ENCODE measurements around the gene KCNMA1.

The KCNMA1 gene

DNA sequence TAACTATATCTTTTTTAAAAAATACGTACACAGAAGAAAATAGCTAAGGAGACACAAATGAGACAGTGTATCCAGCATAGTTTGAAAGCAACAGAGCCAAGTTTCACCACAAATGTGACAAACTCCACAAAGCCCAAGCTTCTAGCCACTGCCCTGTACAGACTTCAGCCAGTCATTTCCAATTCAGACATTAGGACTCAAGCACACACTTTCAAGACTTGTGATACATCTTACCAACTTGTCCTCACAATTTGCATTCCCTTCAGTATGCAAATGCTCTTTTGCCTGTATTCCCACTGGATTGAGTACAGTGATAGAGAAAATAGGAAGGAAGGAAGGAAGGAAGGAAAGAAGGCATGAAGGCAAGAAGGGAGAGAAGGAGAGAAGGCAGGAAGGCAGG is 510.4 kb downstream of the KCNMA1 start:
- no peak for DNase-seq (ENCODE audit: extremely low read depth, low read depth)
- TF ChIP-seq, protein P1, sequence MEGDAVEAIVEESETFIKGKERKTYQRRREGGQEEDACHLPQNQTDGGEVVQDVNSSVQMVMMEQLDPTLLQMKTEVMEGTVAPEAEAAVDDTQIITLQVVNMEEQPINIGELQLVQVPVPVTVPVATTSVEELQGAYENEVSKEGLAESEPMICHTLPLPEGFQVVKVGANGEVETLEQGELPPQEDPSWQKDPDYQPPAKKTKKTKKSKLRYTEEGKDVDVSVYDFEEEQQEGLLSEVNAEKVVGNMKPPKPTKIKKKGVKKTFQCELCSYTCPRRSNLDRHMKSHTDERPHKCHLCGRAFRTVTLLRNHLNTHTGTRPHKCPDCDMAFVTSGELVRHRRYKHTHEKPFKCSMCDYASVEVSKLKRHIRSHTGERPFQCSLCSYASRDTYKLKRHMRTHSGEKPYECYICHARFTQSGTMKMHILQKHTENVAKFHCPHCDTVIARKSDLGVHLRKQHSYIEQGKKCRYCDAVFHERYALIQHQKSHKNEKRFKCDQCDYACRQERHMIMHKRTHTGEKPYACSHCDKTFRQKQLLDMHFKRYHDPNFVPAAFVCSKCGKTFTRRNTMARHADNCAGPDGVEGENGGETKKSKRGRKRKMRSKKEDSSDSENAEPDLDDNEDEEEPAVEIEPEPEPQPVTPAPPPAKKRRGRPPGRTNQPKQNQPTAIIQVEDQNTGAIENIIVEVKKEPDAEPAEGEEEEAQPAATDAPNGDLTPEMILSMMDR (IDR thresholded peaks at IDR 0.05; ENCODE audit: low read depth, low read length) = no peak

DNA sequence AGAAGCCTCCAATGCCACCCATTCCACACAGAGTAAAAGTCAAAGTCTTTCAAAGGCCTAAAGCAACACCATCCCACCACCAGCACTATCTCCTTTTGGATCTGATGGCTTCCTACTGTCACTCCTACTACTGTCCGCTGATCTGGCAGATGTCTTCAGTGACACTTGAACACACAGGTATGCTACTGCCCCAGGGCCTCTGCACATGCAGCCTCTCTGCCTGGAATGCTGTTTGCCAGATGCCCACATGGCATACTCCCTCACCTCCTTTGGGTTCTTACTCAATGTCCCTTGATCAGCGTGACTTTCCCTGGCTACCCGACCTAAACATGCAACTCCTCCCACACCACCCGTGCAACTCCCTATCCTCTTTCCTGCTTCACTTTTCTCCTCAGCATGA is 512.4 kb downstream of the KCNMA1 start:
- no peak for DNase-seq (ENCODE audit: extremely low read depth, low read depth)
- TF ChIP-seq, protein P1 (IDR thresholded peaks at IDR 0.05; ENCODE audit: low read depth, low read length) = no peak

DNA sequence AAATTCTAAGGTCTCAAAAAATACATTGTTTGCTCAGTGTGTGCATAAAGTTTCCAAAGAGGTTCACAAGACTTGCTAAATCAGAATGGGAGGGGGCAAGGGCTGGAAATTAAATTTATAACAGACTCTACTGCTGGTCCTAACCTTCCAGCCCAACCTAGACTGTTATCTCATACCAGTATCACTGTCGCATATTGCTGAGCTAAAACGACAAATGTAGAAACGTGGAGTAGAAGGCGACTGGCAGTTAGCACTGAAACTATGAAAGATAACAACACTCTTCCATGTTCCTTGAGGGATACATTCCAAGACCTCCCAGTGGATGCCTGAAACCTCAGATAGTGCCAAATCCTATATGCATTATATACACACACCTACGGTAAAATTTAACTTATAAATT is 514.3 kb downstream of the KCNMA1 start:
- TF ChIP-seq, protein P1 (IDR thresholded peaks at IDR 0.05; ENCODE audit: low read depth, low read length) = no peak

DNA sequence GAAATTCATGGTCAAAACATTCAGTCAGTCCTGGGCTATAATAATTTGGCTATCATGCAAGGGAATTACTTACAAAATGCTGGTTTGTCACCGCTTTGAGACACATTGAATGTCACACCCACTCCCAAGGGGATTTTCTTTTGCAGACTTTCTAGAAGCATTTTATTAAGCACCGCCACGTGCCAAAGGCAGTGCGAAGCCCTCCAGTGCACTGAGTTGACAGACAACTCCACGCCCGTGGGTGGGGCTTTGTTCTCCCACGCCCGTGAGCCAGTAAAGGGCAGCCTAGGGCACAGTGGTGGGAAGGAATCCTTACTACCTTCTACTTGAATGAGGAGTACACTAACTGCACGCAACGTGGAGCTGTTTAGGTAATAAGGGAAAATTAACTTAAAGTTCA is 515.8 kb downstream of the KCNMA1 start:
- TF ChIP-seq, protein P1 (IDR thresholded peaks at IDR 0.05; ENCODE audit: low read depth, low read length) = no peak
- DNase-seq (ENCODE audit: extremely low read depth, low read depth) = no peak

More for the DNA sequence above, 514.3 kb downstream of the KCNMA1 start:
- DNase-seq (ENCODE audit: extremely low read depth, low read depth) = no peak

DNA sequence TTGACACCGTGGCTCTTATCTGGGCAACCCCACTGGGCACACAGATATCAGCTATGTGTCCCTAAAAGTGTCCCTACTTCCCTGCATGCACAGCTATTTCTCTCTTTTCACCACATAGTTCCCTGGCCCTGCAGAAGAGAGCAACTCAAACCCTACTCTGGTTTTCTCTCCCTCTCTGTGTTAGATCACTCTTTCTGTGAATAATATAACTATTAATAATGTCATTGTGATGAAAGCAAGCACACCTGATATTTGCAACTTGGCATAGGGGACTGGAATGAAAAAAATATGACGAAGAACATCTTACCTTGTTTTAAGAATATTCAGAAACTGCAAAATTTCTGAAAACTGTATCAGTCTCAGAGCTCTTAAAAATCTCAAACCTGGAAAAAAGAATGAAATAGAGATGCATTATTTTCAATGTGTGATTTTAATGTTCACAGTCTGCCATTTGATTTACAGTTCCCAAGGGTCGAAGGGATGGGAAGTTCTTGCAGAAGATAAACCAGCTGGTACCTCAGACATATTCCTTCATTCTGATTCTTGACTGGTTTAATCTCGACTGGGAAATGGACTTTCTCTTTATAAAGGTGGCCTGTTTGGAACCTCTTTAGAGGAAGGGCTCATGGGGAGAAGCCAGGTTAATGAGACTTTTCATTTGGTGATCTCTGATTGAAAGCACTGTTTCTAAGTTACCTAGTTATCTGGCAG is 516.8 kb downstream of the KCNMA1 start:
- DNase-seq (ENCODE audit: extremely low read depth, low read depth) = no peak

DNA sequence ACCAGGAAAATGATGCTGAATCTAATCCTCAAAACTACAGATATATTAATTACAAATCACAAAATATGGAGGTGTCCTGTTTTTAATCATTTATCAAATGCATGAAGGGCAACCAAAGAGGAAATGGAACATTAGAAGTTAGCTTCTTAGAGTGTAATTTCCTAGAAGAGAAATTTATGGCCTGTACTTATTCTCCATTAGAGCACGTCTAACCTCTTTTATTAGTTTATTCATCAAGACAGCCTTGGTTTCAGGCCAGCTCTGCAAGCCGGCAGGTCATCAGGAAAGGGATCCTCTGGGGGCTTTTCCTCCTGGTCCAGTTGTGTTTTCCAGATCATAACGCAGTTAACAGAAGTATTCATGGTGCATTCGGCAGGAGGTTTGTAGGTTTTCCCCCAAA is 517.6 kb downstream of the KCNMA1 start:
- TF ChIP-seq, protein P1 (IDR thresholded peaks at IDR 0.05; ENCODE audit: low read depth, low read length) = no peak
- no peak for DNase-seq (ENCODE audit: extremely low read depth, low read depth)

More for the DNA sequence above, 516.8 kb downstream of the KCNMA1 start:
- TF ChIP-seq, protein P1 (IDR thresholded peaks at IDR 0.05; ENCODE audit: low read depth, low read length) = no peak

DNA sequence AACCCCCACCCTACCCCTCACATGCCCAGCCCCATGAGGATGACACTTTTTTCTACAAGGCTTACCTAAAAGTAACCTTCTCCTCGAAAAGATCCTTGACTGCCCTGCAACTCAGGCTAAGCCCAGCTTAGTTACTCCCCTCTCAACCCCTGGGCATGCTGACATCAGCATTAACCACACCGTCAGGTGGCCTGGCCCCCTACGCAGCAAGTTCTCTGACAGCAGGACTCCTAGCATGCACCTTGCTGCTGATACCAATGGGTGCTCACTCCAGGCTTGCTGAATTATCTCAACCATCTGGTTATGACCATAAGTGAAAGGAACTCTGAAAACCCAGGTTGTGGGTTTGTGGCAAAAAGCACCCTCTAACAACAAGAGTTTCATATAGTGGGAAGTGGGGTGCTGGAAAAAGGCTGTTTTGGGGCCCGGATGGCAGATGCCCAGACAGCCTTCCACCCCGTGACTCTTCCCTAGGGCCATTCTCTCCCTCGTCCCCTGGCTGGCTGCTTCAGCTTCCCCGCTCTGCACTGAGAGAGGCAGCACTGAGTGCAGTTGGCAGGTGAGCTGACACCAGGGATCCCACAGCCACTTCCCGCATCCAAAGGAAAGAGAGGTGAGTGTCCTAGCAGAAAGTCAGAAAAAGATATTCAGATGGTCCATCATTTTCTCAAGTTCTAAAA is 518.9 kb downstream of the KCNMA1 start:
- TF ChIP-seq, protein P1 (IDR thresholded peaks at IDR 0.05; ENCODE audit: low read depth, low read length) = no peak
- no peak for DNase-seq (ENCODE audit: extremely low read depth, low read depth)

All from AG09319 (cell line).